Ovary (tissue), 9 donors: Measurements from ENCODE around the gene MARK2. TPM values are rescaled to one million over a fixed set of nuclear protein-coding genes. Genes with fewer than 3 reads are reported as not detected.

Experiments
- DNase-seq, 5 donors: peaks; one replicate each; pipeline ENCODE4 v3.0.0-alpha.2; 2019 to 2020
- H3K27ac ChIP-seq, 2 donors: fragments of 200-600 bp; one replicate each; pipeline versions ENCODE4 v1.5.1 to v1.8.0; 2019 to 2022
- H3K27me3 ChIP-seq: fragments of 200-600 bp; one replicate; pipeline ENCODE4 v1.8.0; 2022
- H3K36me3 ChIP-seq: fragments of 200-600 bp; sonication (generic); one replicate; pipeline ENCODE4 v1.5.1; 2019
- H3K4me1 ChIP-seq: one replicate; pipeline ENCODE4 v1.8.1; 2013; ENCODE audit warnings: mild to moderate bottlenecking, moderate library complexity; ENCODE audit not compliant: insufficient read depth
- H3K4me3 ChIP-seq: fragments of 200-600 bp; sonication (generic); one replicate; pipeline ENCODE4 v1.5.1; 2017
- H3K9me3 ChIP-seq, 2 donors: fragments of 200-600 bp in 1 of 2; sonication (generic) in 1 of 2; one replicate each; pipeline versions ENCODE4 v1.5.1 to v1.8.1; 2013 to 2019; ENCODE audit warnings: mild to moderate bottlenecking in 1 of 2, moderate library complexity in 1 of 2
- EP300 ChIP-seq: sonication (generic); formaldehyde crosslinking; IDR thresholded peaks from one replicate; pipeline ENCODE4 v1.6.1; 2017; ENCODE audit warnings: antibody characterized with exemption
- POLR2A ChIP-seq: fragments of 450-650 bp; IDR thresholded peaks from one replicate; pipeline ENCODE4 v1.6.1; 2017; ENCODE audit warnings: antibody characterized with exemption, mild to moderate bottlenecking, moderate library complexity
- WGBS, 3 donors: extraction: QIAGEN DNeasy Blood & Tissue Kit in 1 of 3; methylation state at CpG; one replicate each; pipeline versions ENCODE4 v1.1.5 to v1.1.7; 2013 to 2017; 5-methylcytosine and 5-hydroxymethylcytosine counted together
- intact Hi-C, 4 donors: fragments of 100-400 bp; cut with DNase I; formaldehyde crosslinking; loops; one replicate each; pipeline versions ENCODE4 v1.11.0 to v1.15.1; 2022 to 2023
- polyA plus RNA-seq, 2 donors: library from polyadenylated mRNA; stranded (reverse); fragments of 200-250 nt in 1 of 2; fragments of 350-450 nt in 1 of 2; fragmentation: Illumina TruSeq in 1 of 2; extraction: RNeasy Lipid Tissue Mini Kit (QIAGEN cat#74804) in 1 of 2; gene quantifications; one replicate each; pipeline ENCODE4 v1.2.3, GENCODE V29; 2013 to 2014
- total RNA-seq, 7 donors: library from RNA; depleted of rRNA in 2 of 7; stranded (reverse); fragments of >200 nt in 2 of 7; fragmentation: NEBNext Ultra II Directional in 3 of 7; extraction: Animal tissue kit (Norgen Biotek cat#: 25700) in 3 of 7; gene quantifications; one replicate each; pipeline versions ENCODE4 v1.1.0 to v1.2.4, GENCODE V29; 2016 to 2023
- TF ChIP-seq, protein P1 (sequence below), 3 donors: fragments of 450-650 bp in 2 of 3; fragments of 200-600 bp in 1 of 3; IDR thresholded peaks; one replicate each; pipeline versions ENCODE4 v1.5.1 to v1.8.0; 2016 to 2022; ENCODE audit warnings: antibody characterized with exemption in 3 of 3, mild to moderate bottlenecking in 1 of 3
- donor health status: DM: no; HTN: no; CAD: no; lungs with moderate emphysema.
- donor health status: DM: no; HTN: no; CAD: no.
- donor health status: Bipolar disorder and iron deficiency.
- donor health status: DM: yes; HTN: yes; CAD: no.
- donor health status: DM: no; HTN: no; CAD: no.
- donor health status: DM: yes; HTN: yes; CAD: no.

The MARK2 gene
- total and polyA plus RNA-seq, 9 donors, result 12.3 to 27.8 (median 25.8) TPM

DNA sequence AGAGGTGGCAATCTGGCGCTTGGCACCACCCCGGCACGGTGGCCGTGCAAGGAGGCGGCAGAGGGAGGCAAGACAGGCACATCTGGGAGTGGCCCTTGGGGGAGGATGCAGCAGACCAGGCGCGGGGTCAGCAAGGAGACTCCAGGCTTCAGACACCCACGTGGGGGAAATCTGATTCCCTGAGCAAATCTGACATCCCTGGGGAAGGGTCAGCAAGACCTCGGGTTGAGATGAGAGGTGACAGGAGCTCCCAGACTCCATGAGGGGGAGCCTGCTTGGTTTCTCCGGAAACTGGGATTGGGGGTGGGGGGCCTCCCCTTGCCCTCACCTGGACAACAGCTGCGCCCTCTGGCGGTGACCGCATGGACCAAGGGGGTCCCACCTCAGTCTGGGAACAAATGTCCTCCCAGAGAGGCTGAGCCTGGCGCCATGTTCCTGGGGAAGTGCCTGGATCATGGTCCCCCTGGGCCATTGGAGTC is 82.1 kb downstream of the MARK2 start:
- no peak overlapping the region for H3K4me3 ChIP-seq
- DNase-seq, result peak in 1 of 5 donors; percentile 61
- H3K27me3 ChIP-seq, result no peaks in the 10 kb centered on the region
- no peaks in the 10 kb centered on the region for H3K36me3 ChIP-seq
- intact Hi-C loops, result no loop called here
- TF ChIP-seq EP300, result no peak
- no peaks in the 10 kb centered on the region for H3K9me3 ChIP-seq
- peaks cover 15% of the 10 kb centered on the region for H3K4me1 ChIP-seq
- 49 to 58% (median 56%) methylated on average over 14 of the region's 14 CpGs for WGBS, 3 donors
- H3K27ac ChIP-seq, result peak overlapping the region in 1 of 2 donors; percentile 78

DNA sequence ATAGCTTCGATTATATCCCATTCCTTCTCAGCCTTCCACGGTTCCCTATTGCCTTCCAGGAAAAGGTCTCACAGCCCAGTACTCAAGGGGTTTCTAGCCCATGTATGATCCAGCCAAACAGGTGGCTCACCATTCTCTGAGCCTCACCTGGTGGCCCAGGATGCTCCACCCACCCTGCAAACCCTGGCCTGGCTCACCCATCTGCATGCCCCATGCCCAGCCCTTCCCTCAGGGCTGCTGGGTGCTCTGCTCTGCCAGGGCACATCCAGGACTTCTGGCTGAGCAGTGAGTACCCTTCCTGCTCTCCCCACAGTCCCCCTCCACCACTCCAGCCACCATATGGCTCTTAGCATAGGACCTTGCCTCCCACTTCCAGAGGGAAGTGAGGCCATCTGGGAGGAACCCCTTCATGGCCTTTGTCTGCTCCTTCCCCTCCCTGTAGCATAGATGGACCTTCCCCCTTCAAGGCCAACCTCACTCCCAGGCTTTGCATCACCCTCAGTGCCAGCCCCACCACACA is 83.8 kb downstream of the MARK2 start:
- WGBS, 3 donors, result 64 to 76% (median 69%) methylated on average over 2 of the region's 2 CpGs
- DNase-seq, result no peak
- Histone ChIP-seq H3K4me3 (no peak overlapping the region), H3K9me3 (no peaks in the 10 kb centered on the region), H3K27ac (peak overlapping the region in 1 of 2 donors; percentile 9), H3K27me3 (no peaks in the 10 kb centered on the region), H3K4me1 (peaks cover 11% of the 10 kb centered on the region), H3K36me3 (no peaks in the 10 kb centered on the region)
- intact Hi-C loops, result no loop called here
- TF ChIP-seq, protein P1, sequence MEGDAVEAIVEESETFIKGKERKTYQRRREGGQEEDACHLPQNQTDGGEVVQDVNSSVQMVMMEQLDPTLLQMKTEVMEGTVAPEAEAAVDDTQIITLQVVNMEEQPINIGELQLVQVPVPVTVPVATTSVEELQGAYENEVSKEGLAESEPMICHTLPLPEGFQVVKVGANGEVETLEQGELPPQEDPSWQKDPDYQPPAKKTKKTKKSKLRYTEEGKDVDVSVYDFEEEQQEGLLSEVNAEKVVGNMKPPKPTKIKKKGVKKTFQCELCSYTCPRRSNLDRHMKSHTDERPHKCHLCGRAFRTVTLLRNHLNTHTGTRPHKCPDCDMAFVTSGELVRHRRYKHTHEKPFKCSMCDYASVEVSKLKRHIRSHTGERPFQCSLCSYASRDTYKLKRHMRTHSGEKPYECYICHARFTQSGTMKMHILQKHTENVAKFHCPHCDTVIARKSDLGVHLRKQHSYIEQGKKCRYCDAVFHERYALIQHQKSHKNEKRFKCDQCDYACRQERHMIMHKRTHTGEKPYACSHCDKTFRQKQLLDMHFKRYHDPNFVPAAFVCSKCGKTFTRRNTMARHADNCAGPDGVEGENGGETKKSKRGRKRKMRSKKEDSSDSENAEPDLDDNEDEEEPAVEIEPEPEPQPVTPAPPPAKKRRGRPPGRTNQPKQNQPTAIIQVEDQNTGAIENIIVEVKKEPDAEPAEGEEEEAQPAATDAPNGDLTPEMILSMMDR (IDR thresholded peaks at IDR 0.05), result no peak
- TF ChIP-seq POLR2A (no peak), EP300 (no peak)

DNA sequence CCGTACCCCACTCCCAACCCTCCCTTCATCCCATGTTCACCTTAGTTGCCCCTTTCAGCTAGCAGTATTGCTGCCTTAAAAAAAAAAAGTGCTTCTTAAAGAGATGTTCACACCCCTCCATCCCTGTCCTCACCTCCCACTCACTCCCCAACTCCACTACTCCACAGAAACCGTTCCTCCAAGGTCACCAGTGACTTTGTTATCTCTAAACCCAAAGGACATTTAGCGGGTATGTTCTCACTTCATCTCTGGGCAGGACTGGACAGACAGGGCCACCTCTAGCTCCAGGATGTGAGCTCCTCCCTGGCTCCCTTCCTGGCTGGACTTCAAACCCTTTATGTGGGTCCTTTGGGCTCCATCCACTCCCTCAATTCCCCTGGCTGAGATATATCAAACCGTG is 84.4 kb downstream of the MARK2 start:
- intact Hi-C loops, result no loop called here
- no peak overlapping the region for H3K4me3 ChIP-seq
- TF ChIP-seq POLR2A (no peak), EP300 (no peak)
- TF ChIP-seq, protein P1 (IDR thresholded peaks at IDR 0.05), result no peak
- WGBS, 3 donors, result 8 to 24% (median 10%) methylated on average over 4 of the region's 4 CpGs
- H3K9me3 ChIP-seq, result no peaks in the 10 kb centered on the region
- no peak overlapping the region for H3K27ac ChIP-seq
- H3K36me3 ChIP-seq, result no peaks in the 10 kb centered on the region
- no peak for DNase-seq
- H3K4me1 ChIP-seq, result peaks cover 8% of the 10 kb centered on the region
- H3K27me3 ChIP-seq, result no peaks in the 10 kb centered on the region

- H3K9me3 ChIP-seq, result no peaks in the 10 kb centered on the region
- TF ChIP-seq POLR2A, result no peak
- no peak for TF ChIP-seq EP300
- TF ChIP-seq, protein P1 (IDR thresholded peaks at IDR 0.05), result no peak
- 79 to 82% (median 82%) methylated on average over 5 of the region's 5 CpGs for WGBS, 3 donors
- intact Hi-C loops, result no loop called here
- DNase-seq, result no peak
- H3K4me1 ChIP-seq, result no peaks in the 10 kb centered on the region
- H3K27me3 ChIP-seq, result no peaks in the 10 kb centered on the region
- no peak overlapping the region for H3K27ac ChIP-seq
- H3K36me3 ChIP-seq, result no peaks in the 10 kb centered on the region
- no peak overlapping the region for H3K4me3 ChIP-seq
These were observed 90.7 kb downstream of the MARK2 start for GRCh38 chr11:63929616-63930015.

DNA sequence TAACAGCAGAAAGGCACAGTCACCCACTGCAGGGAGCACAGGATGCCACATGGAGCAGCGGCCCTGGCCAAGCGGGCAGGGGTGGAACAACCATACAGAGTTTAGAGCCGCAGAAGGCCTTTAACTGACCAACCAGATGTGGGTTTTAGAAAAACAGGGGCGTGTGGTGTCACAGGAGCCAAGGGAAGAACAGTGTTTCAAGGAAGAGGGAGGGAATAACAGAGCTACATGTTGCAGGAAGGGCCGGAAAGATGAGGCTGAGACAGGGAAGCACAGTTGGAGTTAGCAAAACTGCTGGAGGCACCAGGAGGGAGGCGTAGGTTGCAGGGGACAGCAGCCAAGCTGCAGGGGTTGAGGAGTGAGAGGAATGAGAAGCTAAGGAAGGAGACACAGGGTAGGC is 92.1 kb downstream of the MARK2 start:
- Histone ChIP-seq H3K27me3 (no peaks in the 10 kb centered on the region), H3K4me1 (no peaks in the 10 kb centered on the region), H3K27ac (no peak overlapping the region), H3K36me3 (no peaks in the 10 kb centered on the region), H3K4me3 (no peak overlapping the region), H3K9me3 (no peaks in the 10 kb centered on the region)
- intact Hi-C loops, result no loop called here
- DNase-seq, result no peak
- no peak for TF ChIP-seq POLR2A
- TF ChIP-seq, protein P1 (IDR thresholded peaks at IDR 0.05), result no peak
- no peak for TF ChIP-seq EP300
- 26 to 44% (median 38%) methylated on average over 6 of the region's 6 CpGs for WGBS, 3 donors
